Measurements from ENCODE around the gene SMLR1.
A peak's percentile ranks its signal among the peaks of the same experiment; 100 is the strongest.

SMLR1 gene

GRCh38 chr6:130853555-130854183, 26.5 kb downstream of the SMLR1 start:
- DNase-seq, result no peak

- no peak for DNase-seq
These were observed 30.8 kb downstream of the SMLR1 start for GRCh38 chr6:130858054-130858453.

GRCh38 chr6:130858498-130859160, 31.4 kb downstream of the SMLR1 start:
- DNase-seq, result no peak

- DNase-seq, result no peak
These were observed 32.1 kb downstream of the SMLR1 start for GRCh38 chr6:130859161-130859867.

- DNase-seq, result no peak
These were observed 35.2 kb downstream of the SMLR1 start for GRCh38 chr6:130862370-130862769.

GRCh38 chr6:130863415-130864230, 36.4 kb downstream of the SMLR1 start:
- DNase-seq, result no peak

GRCh38 chr6:130864344-130864743, 37.1 kb downstream of the SMLR1 start:
- no peak for DNase-seq

GRCh38 chr6:130865793-130866192, 38.6 kb downstream of the SMLR1 start:
- DNase-seq, result no peak

- no peak for DNase-seq
These were observed 42.5 kb downstream of the SMLR1 start for GRCh38 chr6:130869681-130870080.

- DNase-seq, result no peak
These were observed 43.1 kb downstream of the SMLR1 start for GRCh38 chr6:130870179-130870880.

GRCh38 chr6:130872250-130873095, 45.3 kb downstream of the SMLR1 start:
- DNase-seq, result peak; percentile 68

GRCh38 chr6:130873746-130874145, 46.5 kb downstream of the SMLR1 start:
- no peak for DNase-seq

- DNase-seq, result no peak
These were observed 52.6 kb downstream of the SMLR1 start for GRCh38 chr6:130879826-130880225.

GRCh38 chr6:130882370-130882769, 55.2 kb downstream of the SMLR1 start:
- DNase-seq, result no peak

- peak; percentile 81 for DNase-seq
These were observed 58.4 kb downstream of the SMLR1 start for GRCh38 chr6:130885392-130886192.

Measured in right hindlimb (tissue), 1 donor.